Thyroid gland (tissue), 4 donors: Measurements from ENCODE around the gene PNLIPRP2. TPM values are rescaled to one million over a fixed set of nuclear protein-coding genes. Genes with fewer than 3 reads are reported as not detected.

Experiments used
- DNase-seq, 2 donors: peaks; one replicate each; pipeline ENCODE4 v3.0.0-alpha.2; 2019
- H3K27ac ChIP-seq, 3 donors: fragments of 200-600 bp; sonication (generic); 1 replicate in 2 of 3; 2 replicates in 1 of 3; pipeline ENCODE4 v1.5.1; 2016 to 2019; ENCODE audit warnings: mild to moderate bottlenecking in 1 of 3, moderate library complexity in 1 of 3
- H3K27me3 ChIP-seq: fragments of 200-600 bp; sonication (generic); one replicate; pipeline ENCODE4 v1.5.1; 2019
- H3K36me3 ChIP-seq, 2 donors: fragments of 200-600 bp; sonication (generic); one replicate each; pipeline ENCODE4 v1.5.1; 2016 to 2019
- H3K4me1 ChIP-seq, 2 donors: fragments of 200-600 bp; sonication (generic); one replicate each; pipeline ENCODE4 v1.5.1; 2017 to 2019
- H3K4me3 ChIP-seq, 3 donors: fragments of 200-600 bp; sonication (generic); replicated peaks in 1 of 3; 1 replicate in 2 of 3; 2 replicates in 1 of 3; pipeline ENCODE4 v1.5.1; 2016; ENCODE audit warnings: mild to moderate bottlenecking in 1 of 3
- H3K9me3 ChIP-seq: fragments of 200-600 bp; sonication (generic); one replicate; pipeline ENCODE4 v1.5.1; 2017
- POLR2A ChIP-seq, 2 donors: fragments of 450-650 bp; IDR thresholded peaks; one replicate each; pipeline ENCODE4 v1.6.1; 2017; ENCODE audit warnings: antibody characterized with exemption in 2 of 2, mild to moderate bottlenecking in 2 of 2, moderate library complexity in 1 of 2
- WGBS, 2 donors: methylation state at CpG; one replicate each; pipeline ENCODE4 v1.1.5; 2017; 5-methylcytosine and 5-hydroxymethylcytosine counted together
- intact Hi-C: fragments of 100-400 bp; cut with DNase I; formaldehyde crosslinking; loops from one replicate; pipeline ENCODE4 v1.15.1; 2023
- total RNA-seq, 4 donors: library from RNA; depleted of rRNA; stranded (reverse); fragments of >200 nt; gene quantifications; one replicate each; pipeline ENCODE4 v1.2.3, GENCODE V29; 2016
- TF ChIP-seq, protein P1 (sequence below), 6 experiments: fragments of 200-600 bp in 3 of 6; fragments of 450-650 bp in 3 of 6; sonication (generic) in 3 of 6; IDR thresholded peaks; one replicate each; pipeline ENCODE4 v1.5.1; 2016 to 2019; ENCODE audit warnings: antibody characterized with exemption in 6 of 6, mild to moderate bottlenecking in 2 of 6, inconsistent platforms in 1 of 6, moderate library complexity in 1 of 6

PNLIPRP2 gene
- total RNA-seq, 4 donors from 2014 or later: not detected

DNA sequence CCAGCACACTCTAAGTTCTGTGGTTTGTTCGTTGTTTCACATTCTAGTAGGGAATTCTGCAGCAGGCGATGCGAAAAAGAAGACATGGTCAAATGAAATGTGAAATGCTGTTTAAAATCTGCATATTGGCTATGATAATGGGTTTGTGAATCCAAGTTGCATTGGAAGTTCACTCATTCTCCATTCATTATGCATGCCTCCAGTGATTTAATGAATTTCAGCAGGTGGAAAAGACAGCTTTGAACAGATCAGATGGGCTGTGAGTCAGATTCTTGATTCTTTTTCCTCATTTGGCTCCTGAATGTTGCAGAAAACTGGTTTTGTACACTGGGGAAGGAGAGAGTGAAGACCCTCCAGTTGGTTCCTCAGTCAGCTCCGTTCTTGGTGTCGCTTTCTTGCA lies 52.1 kb downstream of the PNLIPRP2 start:
- H3K4me3 ChIP-seq: no peak overlapping the region
- TF ChIP-seq POLR2A (IDR thresholded peaks at IDR 0.05): no peak
- TF ChIP-seq, protein P1, sequence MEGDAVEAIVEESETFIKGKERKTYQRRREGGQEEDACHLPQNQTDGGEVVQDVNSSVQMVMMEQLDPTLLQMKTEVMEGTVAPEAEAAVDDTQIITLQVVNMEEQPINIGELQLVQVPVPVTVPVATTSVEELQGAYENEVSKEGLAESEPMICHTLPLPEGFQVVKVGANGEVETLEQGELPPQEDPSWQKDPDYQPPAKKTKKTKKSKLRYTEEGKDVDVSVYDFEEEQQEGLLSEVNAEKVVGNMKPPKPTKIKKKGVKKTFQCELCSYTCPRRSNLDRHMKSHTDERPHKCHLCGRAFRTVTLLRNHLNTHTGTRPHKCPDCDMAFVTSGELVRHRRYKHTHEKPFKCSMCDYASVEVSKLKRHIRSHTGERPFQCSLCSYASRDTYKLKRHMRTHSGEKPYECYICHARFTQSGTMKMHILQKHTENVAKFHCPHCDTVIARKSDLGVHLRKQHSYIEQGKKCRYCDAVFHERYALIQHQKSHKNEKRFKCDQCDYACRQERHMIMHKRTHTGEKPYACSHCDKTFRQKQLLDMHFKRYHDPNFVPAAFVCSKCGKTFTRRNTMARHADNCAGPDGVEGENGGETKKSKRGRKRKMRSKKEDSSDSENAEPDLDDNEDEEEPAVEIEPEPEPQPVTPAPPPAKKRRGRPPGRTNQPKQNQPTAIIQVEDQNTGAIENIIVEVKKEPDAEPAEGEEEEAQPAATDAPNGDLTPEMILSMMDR (IDR thresholded peaks at IDR 0.05): no peak
- peaks cover 10 to 15% of the 10 kb centered on the region in 2 donors for H3K4me1 ChIP-seq
- no peak overlapping the region for H3K27ac ChIP-seq
- peaks cover 2 to 12% of the 10 kb centered on the region in 2 donors for H3K36me3 ChIP-seq
- DNase-seq: no peak
- intact Hi-C loops: no loop called here
- WGBS, 2 donors: 94% methylated on average over 5 of the region's 5 CpGs
- no peaks in the 10 kb centered on the region for H3K9me3 ChIP-seq
- H3K27me3 ChIP-seq: no peaks in the 10 kb centered on the region

DNA sequence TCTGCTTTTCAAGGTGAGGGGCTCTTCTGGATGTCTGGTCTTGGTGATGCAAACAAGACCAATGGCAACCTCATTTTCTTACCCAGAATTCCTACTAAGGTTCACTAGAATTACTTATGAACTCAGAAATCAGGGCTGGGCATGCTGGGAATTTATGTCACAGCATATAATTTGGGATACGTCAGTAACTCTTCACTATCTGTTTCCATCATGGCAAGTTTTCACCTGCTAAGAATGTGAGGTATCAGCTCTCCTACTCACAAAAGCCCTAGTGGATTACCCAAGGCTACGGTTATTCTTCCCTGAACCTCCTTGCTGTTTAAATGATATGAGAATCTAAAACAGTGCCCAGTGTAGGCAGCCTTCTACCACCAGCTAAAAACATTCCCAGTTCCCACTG lies 53.1 kb downstream of the PNLIPRP2 start:
- H3K36me3 ChIP-seq: peaks cover 2 to 12% of the 10 kb centered on the region in 2 donors
- 92 to 93% methylated on average over 2 of the region's 2 CpGs for WGBS, 2 donors
- no peak overlapping the region for H3K4me3 ChIP-seq

DNA sequence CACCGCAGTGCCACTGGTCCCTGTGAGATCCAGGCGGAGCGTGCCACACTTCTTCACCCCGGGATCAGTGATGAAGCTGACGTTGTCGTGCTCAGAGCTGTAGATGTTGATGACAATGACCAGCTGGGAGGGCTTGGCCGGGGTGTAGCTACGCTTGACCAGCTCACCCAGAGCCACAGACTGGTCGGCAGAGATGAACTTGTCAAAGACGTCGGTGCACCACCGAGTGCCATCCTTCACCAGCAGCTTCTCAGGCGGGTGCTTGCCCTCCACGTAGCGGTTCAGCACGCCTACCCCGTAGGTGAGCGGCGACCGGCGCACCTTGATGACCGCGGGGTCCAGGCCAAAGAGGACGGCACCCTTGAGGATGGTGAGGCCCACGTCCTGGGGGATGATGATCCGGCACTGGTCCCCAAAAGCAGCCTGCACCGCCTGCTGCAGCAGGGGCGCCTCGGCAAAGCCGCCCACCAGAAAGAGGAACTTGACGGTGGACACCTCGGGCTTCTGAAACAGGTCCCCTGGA lies 54.2 kb downstream of the PNLIPRP2 start:
- Histone ChIP-seq H3K4me3 (no peak overlapping the region), H3K9me3 (no peaks in the 10 kb centered on the region), H3K36me3 (peaks cover 2 to 12% of the 10 kb centered on the region in 2 donors), H3K27ac (no peak overlapping the region), H3K4me1 (peaks cover 7 to 9% of the 10 kb centered on the region in 2 donors), H3K27me3 (no peaks in the 10 kb centered on the region)
- DNase-seq: no peak
- WGBS, 2 donors: 92 to 93% methylated on average over 23 to 24 of the region's 32 CpGs
- TF ChIP-seq POLR2A (IDR thresholded peaks at IDR 0.05): no peak
- TF ChIP-seq, protein P1 (IDR thresholded peaks at IDR 0.05): no peak
- intact Hi-C loops: no loop called here

More for the DNA sequence above, 53.1 kb downstream of the PNLIPRP2 start:
- TF ChIP-seq POLR2A (IDR thresholded peaks at IDR 0.05): no peak
- TF ChIP-seq, protein P1 (IDR thresholded peaks at IDR 0.05): no peak
- intact Hi-C loops: no loop called here
- Histone ChIP-seq H3K4me1 (peaks cover 10 to 15% of the 10 kb centered on the region in 2 donors), H3K27me3 (no peaks in the 10 kb centered on the region), H3K9me3 (no peaks in the 10 kb centered on the region), H3K27ac (no peak overlapping the region)
- no peak for DNase-seq

DNA sequence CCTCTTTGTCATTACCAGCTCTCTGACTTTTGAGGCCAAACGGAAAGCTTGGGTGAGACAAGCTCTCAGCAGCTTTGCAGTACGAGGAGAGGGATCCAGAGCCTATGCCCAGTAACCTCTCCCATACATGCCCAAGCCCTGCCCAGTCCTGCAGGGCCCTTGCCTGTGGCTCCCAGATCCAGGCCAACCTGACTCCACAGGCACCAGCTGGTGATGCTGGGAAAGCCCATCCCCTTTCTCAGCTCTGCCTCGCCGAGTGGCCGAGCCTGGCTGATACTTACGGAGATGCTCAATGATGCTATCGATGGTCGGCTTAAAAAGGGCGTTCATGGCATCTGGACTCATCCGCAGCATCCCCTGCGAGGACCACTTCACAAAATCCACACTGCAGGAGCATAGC lies 55.4 kb downstream of the PNLIPRP2 start:
- H3K36me3 ChIP-seq: peaks cover 2 to 12% of the 10 kb centered on the region in 2 donors
- H3K9me3 ChIP-seq: no peaks in the 10 kb centered on the region
- no peak overlapping the region for H3K4me3 ChIP-seq
- DNase-seq: no peak
- intact Hi-C loops: no loop called here
- no peaks in the 10 kb centered on the region for H3K4me1 ChIP-seq
- H3K27me3 ChIP-seq: no peaks in the 10 kb centered on the region
- TF ChIP-seq, protein P1 (IDR thresholded peaks at IDR 0.05): no peak
- no peak for TF ChIP-seq POLR2A (IDR thresholded peaks at IDR 0.05)
- WGBS, 2 donors: 82 to 83% methylated on average over 8 to 11 of the region's 11 CpGs
- H3K27ac ChIP-seq: no peak overlapping the region

DNA sequence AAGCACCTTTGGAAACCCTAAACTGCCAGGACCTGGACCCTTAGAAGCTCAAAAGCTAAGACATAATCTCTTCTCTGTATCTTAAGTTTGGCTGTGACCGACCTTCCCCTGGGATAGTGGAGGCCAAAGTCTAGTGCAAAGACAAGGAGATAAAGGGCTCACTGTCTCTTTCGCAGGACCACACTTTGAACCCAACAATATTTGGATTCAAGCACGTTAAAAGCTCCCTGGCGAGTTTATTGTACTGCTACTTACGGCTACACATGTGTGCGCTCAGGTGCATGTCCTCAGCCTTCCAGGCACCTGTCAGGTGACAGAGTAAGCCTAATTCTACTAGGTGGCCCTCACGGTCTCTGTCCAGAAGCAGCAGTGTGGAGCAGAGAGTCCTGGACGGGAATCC lies 55.9 kb downstream of the PNLIPRP2 start:
- Histone ChIP-seq H3K27me3 (no peaks in the 10 kb centered on the region), H3K4me3 (no peak overlapping the region), H3K9me3 (no peaks in the 10 kb centered on the region), H3K36me3 (peaks cover 2 to 12% of the 10 kb centered on the region in 2 donors), H3K27ac (no peak overlapping the region), H3K4me1 (no peaks in the 10 kb centered on the region)
- no peak for TF ChIP-seq POLR2A (IDR thresholded peaks at IDR 0.05)
- TF ChIP-seq, protein P1 (IDR thresholded peaks at IDR 0.05): no peak
- intact Hi-C loops: no loop called here
- no peak for DNase-seq
- WGBS, 2 donors: 88 to 92% methylated on average over 8 of the region's 8 CpGs
